Amniotic epithelial cell (primary cell): ENCODE measurements around the gene STX10.
"Not testable (repeated sequence)": the region's sequence is repeated elsewhere in the genome, so short reads cannot be mapped to it uniquely, and the experiment has no call there.

Experiments used
- DNase-seq: peaks from one replicate; pipeline ENCODE4 v3.0.0-alpha.2; 2010; ENCODE audit warnings: low read depth

STX10 gene, protein sequence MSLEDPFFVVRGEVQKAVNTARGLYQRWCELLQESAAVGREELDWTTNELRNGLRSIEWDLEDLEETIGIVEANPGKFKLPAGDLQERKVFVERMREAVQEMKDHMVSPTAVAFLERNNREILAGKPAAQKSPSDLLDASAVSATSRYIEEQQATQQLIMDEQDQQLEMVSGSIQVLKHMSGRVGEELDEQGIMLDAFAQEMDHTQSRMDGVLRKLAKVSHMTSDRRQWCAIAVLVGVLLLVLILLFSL

DNA sequence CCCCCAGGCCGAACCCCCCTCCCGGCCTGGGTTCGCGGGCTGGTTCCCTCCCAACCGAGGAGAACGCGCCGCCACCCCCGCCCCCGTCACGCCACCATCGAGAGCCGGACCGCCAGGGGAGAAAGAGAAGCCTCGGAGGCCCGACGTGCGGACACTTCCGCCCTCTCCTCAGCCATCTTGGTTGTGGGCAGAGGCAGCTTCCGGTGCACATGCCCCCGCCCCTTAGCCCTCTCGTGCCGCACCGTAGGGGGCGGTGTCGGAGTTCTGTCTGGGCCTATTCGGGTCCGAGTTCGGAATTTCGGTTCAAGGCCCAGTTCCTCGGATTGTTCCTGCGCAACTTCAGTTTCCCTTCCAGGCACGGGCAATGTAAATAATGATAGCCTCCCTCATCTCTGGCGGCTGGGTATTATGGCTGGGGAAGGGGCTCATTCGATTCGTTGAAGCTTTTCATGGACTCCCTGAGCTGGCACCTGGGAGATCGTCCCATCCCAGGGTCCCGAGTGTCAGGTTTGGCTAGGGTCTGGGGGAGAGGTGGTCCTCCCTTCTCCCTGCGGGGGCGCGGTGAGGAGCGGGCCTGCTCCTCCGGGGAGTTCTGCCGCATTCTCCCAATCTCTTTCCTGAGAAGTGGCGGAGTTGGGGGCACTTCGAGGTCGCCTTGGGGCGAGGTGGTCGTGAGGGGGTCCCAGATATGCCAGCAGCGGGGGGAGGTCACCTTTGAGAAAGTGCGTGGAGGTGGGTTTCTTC is at the start of gene STX10, which contains the start of gene IER2:
Gene STX10 (minus strand): TSS at position 189 of the 744 bp plus-strand sequence. CDS start 202 bp downstream, outside the sequence.
Gene IER2 (plus strand): TSS at position 225 of the 744 bp plus-strand sequence. CDS start 2,776 bp downstream, outside the sequence.
- peak; percentile 93 for DNase-seq

DNA sequence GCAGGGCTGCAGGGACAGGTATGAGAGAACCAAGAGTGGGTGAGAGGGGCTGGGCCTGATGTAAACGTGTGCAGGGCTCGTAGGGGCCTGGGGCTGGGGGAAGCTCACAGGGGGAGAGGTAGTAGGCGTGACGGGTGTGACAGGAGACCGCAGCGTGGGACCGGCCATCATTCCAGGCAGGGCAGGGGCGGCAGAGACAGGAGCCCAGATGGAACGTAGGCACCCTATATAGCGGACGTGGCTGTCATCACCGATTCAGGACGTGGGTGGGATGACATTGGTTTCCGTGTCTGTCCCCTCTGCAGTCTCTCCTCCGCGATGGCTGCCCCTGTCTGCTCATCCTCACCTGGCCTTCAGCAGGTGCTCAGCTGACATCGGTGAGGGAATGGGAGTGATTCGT is 48.5 kb upstream of the STX10 start:
- DNase-seq, result no peak

DNA sequence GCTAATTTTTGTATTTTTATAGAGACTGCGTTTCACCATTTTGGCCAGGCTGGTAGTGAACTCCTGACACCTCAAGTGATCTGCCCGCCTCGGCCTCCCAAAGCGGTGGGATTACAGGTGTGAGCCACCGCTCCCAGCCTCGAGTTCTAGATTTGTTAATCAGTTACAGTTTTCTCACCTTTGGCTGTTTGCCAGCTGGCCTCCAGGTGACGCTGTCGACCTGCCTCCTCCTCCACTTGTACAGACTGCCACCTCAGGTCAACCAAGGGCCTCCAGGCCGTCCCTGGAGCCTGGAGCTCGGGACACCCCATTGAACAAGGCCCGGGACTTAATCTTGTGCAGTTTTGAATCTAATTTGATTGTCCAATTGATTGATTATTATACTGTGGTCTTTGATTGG is 45.5 kb upstream of the STX10 start:
- DNase-seq, result no peak

DNA sequence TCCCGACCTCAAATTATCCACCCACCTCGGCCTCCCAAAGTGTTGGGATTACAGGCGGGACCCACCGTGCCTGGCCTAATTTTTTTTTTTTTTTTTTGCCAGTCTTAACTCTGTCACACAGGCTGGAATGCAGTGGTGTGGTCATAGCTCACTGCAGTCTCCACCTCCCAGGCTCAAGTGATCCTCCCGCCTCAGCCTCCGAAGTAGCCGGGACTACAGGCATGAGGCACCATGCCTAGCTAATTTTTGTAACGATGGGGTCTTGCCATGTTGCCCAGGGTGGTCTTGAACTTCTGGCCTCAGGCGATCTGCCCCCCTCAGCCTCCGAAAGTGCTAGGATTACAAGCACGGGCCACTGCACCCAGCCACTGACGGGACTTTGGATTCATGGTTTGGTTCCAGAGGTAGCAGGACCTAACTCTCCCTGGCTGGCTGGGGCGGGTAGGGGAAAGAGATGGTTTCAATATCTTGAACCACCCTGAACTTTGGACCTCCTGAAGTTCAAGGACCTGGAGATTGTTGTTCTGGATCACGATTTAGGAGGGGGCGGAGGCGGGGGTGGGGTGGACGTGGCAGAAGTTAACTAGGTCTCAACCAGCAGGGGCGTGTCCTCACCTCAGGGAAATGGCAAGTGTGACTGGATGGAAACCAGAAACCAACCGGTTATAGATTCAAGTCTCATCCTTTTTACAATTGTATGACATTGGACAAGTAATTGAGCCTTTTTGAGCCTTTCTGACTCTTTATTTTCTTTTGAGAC is 40.8 kb upstream of the STX10 start:
- no peak for DNase-seq

DNA sequence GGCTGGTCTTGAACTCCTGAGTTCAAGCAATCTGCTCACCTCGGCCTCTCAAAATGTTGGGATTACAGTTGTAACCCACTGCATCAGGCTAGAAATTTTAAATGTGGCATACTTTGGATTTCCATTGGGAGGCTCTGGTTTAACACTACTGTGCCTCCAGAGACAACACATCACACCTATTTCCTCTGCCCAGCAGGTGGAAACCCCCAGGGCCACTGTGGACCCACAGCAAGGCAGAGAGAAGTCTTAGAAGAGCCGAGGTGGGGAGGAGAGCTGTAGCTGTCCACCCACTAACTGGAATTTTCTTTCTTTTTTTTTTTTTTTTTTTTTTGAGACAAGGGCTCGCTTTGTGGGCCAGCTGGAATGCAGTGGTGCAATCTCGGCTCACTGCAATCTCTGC is 39.4 kb upstream of the STX10 start:
- DNase-seq, result peak; percentile 23

DNA sequence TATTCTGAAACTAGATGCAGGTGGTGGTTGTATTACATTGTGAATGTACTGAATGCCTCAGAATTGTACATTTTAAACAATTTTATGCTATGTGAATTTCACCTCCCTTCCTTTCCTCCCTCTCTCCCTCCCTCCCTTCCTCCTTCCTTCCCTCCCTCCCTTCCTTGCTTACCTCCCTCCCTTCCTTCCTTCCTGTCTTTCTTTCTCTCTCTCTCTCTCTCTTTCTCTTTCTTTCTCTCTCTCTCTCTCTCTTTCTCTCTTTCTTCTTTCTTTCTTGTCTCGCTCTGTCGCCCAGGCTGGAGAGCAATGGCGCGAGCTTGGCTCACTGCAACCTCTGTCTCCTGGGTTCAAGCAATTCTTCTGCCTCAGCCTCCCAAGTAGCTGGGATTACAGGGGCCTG is 37.2 kb upstream of the STX10 start:
- no peak for DNase-seq

DNA sequence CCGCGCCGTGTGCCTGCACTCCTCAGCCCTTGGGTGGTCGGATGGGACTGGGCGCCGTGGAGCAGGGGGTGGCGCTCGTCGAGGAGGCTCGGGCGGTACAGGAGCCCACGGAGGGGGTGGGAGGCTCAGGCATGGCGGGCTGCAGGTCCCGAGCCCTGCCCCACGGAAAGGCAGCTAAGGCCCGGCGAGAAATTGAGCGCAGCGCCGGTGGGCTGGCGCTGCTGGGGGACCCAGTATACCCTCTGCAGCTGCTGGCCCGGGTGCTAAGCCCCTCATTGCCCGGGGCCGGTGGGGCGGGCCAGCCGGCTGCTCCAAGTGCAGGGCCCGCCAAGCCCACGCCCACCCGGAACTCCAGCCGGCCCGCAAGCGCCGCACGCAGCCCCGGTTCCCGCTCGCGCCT is 36.5 kb upstream of the STX10 start:
- DNase-seq, result not testable (repeated sequence)

DNA sequence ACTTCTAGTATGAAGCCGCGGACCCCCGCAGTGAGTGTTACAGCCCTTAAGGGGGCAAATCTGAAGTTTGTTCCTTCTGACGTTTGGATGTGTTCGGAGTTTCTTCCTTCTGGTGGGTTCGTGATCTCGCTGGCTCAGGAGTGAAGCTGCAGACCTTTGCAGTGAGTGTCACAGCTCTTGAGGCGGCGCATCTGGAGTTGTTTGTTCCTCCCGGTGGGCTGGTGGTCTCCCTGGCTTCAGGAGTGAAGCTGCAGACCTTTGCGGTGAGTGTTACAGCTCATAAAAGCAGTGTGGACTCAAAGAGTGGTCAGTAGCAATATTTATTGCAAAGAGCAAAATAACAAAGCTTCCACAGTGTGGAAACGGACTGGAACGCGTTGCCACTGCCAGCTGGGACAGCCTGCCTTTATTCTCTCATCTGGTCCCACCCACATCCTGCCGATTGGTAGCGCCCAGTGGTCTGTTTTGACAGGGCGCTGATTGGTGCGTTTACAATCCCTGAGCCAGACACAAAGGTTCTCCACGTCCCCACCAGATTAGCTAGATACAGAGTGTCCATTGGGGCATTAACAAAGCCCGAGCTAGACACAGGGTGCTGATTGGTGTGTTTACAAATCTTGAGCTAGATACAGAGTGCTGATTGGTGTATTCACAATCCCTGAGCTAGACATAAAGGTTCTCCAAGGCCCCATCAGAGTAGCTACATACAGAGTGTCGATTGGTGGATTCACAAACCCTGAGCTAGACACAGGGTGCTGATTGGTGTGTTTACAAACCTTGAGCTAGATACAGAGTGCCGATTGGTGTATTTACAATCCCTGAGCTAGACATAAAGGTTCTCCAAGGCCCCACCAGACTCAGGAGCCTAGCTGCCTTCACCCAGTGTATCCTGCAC is 35.8 kb upstream of the STX10 start:
- DNase-seq, result not testable (repeated sequence)

DNA sequence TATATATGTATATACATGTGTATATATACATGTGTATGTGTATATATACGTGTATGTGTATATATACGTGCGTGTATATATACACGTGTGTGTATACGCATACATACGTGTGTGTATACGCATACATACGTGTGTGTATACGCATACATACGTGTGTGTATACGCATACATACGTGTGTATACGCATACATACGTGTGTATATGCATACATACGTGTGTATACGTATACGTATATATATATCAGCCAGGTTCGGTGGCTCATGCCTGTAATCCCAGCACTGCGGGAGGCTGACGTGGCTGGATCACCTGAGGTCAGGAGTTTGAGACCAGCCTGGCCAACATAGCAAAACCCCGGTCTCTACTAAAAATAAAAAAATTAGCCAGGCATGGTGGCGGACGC is 34.8 kb upstream of the STX10 start:
- not testable (repeated sequence) for DNase-seq

DNA sequence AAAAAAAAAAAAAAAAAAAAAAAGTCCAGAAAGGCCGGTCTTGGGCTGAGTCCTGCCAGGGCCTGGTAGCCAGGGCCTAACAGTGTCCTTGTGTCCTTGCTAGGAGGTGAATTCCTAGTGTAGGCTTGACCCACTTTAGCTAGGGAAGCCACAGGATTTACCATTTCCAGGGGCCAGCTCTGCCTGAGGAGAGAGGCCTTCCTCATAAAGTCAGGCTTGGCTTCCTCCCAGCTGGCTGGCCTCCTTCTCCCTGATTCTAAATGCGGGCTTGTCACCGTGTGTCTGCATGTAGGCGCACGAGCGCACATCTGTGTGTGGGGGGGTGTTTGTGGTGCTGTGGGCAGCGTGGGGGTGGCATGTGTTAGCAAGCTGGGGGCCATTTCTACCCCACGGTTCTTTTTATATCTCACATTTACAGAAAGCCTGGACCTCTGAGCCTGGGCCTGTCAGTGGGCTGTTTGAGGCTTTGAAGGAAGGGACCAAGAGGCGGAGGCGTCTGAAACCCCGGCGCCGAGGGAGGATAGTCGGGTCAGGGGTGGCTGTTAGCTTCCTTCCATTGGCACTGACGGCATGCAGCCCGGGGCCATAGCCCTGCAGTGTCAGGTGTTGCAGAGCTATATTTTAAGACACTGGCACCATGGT is 31.7 kb upstream of the STX10 start:
- DNase-seq, result peak; percentile 61

DNA sequence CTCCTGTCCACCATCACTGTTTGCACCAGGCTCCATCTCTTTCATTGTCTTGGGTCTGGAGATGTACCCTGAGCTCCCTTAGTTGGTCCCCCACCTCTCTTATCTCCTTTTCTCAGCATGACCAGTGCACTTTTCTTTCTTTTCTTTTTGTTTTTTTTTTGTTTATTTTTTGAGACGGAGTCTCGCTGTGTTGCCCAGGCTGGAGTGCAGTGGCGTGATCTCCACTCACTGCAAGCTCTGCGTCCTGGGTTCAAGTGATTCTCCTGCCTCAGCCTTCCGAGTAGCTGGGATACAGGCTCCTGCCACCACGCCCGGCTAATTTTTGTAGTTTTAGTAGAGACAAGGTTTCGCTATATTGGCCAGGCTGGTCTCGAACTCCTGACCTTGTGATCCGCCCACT is 28.1 kb upstream of the STX10 start:
- DNase-seq, result not testable (repeated sequence)

DNA sequence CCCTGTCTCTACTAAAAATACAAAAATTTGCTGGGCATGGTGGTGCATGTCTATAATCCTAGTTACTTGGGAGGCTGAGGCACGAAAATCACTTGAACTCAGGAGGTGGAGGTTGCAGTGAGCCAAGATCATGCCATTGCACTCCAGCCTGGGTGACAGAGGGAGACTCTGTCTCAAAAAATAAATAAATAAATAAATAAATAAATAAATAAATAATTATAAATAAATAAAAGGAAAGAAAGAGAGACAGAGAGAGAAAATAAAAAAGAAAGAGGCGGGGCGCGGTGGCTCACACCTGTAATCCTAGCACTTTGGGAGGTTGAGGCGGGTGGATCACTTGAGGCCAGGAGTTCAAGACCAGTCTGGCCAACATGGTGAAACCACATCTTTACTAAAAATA is 27.4 kb upstream of the STX10 start:
- DNase-seq, result not testable (repeated sequence)

DNA sequence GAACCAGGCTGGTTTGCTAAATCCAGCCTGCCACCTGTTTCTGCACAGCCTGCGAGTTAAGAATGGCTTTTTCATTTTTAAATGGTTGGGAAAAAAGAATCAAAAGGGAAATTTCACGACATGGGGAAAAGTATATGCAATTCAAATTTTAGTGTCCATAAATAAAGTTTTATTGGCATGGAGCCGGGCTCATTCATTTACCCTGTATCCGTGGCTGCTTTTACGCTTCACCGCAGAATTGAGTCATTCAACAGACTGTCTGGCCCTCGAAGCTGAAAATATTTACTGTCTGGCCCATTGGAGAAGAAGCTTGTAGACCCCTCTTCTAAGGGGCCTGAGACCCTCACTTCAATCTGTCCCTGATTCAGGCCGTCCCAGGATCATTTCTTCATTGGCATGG is 26.2 kb upstream of the STX10 start:
- no peak for DNase-seq

DNA sequence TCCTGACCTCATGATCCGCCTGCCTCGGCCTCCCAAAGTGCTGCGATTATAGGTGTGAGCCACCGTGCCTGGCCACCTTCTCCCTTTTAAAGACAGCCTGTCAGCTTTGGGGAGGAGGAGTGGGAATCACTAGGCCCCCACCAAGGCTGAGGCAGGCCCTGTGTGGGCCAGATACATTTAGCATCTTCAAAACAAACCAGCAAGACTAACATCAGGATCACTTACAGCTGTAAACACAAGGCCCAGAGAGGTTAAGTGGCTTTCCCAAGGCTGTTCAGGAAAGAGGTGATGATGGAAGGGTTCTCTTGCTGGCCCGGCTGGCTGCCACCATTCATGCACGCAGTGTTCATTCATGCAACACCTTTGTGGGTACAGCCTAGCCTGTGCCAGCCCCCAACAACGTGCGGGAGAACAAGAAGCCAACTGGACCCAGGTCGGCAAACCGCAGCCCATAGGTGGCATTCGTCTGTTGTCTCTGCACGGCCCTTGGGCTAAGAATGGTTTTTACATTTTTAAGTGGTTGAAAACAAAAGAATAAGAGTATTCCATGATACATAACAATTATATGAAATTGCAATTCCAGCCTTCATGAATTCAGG is 23.1 kb upstream of the STX10 start:
- DNase-seq, result no peak

DNA sequence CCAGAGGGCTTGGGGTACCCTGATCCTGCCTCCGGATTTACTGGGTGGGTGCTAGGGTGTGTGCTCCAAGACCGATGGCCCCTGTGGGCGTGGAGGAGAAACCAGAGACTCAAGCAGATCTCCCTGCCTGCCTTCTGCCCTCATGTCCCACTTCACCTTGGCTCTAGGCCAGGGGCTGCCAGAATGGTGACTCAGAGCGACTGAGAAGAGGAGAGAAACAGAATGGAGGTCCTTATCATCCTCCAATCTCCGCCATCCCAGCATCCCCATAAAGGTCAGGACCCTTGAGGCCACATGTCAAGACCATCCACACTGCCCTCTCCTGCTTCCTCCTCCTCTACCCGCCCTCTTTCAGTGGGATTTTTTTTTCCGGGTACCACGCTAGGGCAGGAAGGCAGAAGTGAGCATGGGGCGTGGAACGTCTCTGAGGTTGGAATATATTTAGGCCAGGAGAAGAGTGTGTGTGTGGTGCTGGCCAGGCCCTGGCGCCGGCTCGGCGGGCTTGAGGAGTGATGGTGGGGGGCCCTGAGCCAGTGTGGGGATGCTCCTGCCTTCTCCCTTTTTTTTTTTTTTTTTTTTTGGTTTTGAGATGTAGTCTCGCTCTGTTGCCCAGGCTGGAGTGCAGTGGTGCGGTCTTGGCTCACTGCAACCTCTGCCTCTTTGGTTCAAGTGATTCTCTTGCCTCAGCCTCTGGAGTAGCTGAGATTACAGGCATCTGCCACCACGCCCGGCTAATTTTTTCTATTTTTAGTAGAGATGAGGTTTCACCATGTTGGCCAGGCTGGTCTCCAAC is 22.4 kb upstream of the STX10 start:
- peak; percentile 81 for DNase-seq

DNA sequence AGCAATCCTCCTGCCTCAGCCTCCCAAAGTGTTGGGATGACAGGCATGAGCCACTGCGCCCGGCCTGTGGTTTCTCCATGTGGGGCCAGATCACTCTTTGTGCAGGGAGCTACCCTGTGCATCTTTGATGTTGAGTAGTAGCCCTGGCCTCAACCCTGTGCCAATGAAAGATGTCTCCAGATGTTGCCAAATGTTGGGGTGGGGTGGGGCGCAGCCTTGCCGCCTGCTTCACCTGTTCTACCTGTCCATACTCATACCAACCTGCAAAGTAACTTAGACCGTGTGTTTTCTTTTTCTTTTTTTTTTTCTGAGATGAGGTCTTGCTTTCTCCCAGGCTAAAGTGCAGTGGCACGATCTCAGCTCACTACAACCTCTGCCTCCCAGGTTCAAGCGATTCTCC is 21.0 kb upstream of the STX10 start:
- DNase-seq, result no peak

DNA sequence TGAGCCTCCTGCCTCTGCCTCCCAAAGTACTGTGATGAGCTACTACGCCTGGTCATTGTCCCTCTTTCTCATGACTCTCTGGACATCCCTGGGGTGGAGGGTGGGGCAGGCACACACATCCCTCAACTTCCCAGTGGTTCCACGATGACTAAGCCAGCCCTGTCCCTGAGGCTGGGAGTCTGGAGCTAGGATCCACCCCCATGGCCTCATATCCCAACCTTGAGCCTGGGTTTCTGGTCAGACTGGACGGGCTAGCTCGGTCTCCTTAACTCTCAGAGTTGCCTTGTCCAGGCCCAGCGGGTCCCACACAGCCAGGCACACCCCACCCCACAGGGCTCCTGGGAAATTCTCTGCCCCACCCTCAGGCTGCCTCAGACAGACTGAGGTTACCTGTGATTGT is 19.6 kb upstream of the STX10 start:
- no peak for DNase-seq

DNA sequence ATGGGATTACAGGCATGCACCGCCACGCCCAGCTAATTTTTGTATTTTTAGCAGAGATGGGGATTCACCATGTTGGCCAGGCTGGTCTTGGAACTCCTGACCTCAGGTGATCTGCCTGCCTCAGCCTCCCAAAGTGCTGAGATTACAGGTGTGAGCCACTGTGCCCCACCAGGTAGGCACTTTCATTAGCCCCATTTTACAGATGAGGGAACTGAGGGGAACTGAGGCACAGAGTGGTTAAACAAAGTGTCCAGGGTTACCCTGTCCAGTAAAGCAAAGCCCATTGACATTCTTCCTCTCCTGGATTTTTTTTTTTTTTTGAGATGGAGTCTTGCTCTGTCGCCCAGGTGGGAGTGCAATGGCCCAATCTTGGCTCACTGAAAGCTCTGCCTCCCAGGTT is 16.0 kb upstream of the STX10 start:
- not testable (repeated sequence) for DNase-seq

DNA sequence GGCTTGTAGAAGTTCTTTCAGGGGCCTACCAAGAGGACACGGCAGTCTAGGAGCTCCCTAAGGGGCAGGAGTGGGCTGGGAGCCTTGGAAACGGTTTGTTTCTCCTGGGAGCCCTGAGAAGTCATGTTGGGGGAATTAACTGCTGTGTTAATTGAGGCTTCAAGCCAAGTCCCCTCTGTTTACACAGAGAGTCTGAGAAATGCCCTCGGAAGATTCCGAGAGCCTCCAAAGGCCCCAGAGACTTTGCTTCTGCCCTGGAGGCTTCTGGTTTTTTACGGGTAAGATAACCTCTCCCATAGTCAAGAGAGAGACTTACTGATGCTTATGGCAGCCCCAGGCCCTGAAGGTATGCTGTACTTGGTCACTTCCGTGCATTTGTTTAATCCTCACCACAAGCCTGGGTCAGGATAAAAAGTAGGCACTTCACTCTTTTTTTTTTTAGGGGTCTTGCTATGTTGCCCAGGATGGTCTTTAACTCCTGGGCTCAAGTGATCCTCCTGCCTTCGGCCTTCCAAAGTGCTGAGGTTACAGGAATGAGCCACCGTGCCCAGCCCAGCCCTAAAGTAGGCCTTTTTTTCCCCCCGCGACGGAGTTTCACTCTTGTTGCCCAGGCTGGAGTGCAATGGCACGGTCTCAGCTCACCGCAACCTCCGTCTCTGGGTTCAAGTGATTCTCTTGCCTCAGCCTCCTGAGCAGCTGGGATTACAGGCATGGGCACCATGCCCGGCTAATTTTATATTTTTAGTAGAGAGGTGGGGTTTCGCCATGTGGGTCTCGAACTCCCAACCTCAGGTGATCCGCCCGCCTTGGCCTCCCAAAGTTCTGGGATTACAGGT is 15.2 kb upstream of the STX10 start:
- DNase-seq, result no peak
